Type B pancreatic cell (in vitro differentiated cells): ENCODE results near the gene ATP13A1. TPM values are rescaled to one million over a fixed set of nuclear protein-coding genes. Genes with fewer than 3 reads are reported as not detected.

Source experiments
- DNase-seq: peaks from one replicate; pipeline ENCODE4 v3.0.0; 2021; ENCODE audit warnings: mixed read lengths; ENCODE audit not compliant: unreplicated experiment; ENCODE audit errors: extremely low spot score
- H3K27ac Mint-ChIP-seq: 2 replicates; pipeline ENCODE4 v1.8.0; 2021; ENCODE audit warnings: mild to moderate bottlenecking, mixed read lengths
- H3K27me3 Mint-ChIP-seq: 2 replicates; pipeline ENCODE4 v1.8.0; 2021; ENCODE audit warnings: mixed read lengths
- H3K36me3 Mint-ChIP-seq: 2 replicates; pipeline ENCODE4 v1.8.0; 2021; ENCODE audit warnings: mixed read lengths
- H3K4me1 Mint-ChIP-seq: one replicate; pipeline ENCODE4 v1.8.0; 2021; ENCODE audit warnings: mixed read lengths; ENCODE audit not compliant: unreplicated experiment
- H3K4me3 Mint-ChIP-seq: 2 replicates; pipeline ENCODE4 v1.8.0; 2021; ENCODE audit warnings: mild to moderate bottlenecking, mixed read lengths
- H3K9me3 Mint-ChIP-seq: 2 replicates; pipeline ENCODE4 v1.8.0; 2021; ENCODE audit warnings: mixed read lengths
- total RNA-seq: library from RNA; stranded (reverse); gene quantifications from 2 replicates; pipeline ENCODE4 v1.2.1, GENCODE V29; 2021; ENCODE audit warnings: low replicate concordance
- TF ChIP-seq, protein P1 (sequence below): fragments of 200-600 bp; sonication (generic); conservative IDR thresholded peaks from 2 replicates; pipeline ENCODE4 v1.5.0; 2021; ENCODE audit warnings: antibody characterized with exemption, mild to moderate bottlenecking

The ATP13A1 gene
- total RNA-seq, 1 donor from 2014 or later, result 85.7 TPM

DNA sequence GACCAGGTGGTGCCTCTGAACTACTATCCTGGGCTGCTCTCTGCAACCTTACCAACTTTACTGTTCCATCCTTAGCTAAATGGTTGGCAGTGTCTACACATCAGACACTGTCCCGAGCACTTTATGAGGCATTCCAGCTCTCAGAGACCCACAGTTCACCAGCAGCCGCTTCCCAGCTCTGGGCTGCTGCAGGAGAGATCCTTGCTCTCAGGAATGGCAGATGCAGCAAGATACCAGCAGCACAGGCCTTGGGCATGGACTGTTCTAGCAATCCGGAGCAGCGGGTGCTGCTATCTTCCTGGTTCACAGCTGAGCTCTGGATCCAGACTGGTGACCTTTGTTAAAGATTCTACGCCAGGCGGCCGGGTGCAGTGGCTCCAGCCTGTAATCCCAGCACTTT is 32.1 kb downstream of the ATP13A1 start:
- TF ChIP-seq, protein P1, sequence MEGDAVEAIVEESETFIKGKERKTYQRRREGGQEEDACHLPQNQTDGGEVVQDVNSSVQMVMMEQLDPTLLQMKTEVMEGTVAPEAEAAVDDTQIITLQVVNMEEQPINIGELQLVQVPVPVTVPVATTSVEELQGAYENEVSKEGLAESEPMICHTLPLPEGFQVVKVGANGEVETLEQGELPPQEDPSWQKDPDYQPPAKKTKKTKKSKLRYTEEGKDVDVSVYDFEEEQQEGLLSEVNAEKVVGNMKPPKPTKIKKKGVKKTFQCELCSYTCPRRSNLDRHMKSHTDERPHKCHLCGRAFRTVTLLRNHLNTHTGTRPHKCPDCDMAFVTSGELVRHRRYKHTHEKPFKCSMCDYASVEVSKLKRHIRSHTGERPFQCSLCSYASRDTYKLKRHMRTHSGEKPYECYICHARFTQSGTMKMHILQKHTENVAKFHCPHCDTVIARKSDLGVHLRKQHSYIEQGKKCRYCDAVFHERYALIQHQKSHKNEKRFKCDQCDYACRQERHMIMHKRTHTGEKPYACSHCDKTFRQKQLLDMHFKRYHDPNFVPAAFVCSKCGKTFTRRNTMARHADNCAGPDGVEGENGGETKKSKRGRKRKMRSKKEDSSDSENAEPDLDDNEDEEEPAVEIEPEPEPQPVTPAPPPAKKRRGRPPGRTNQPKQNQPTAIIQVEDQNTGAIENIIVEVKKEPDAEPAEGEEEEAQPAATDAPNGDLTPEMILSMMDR, result no peak

DNA sequence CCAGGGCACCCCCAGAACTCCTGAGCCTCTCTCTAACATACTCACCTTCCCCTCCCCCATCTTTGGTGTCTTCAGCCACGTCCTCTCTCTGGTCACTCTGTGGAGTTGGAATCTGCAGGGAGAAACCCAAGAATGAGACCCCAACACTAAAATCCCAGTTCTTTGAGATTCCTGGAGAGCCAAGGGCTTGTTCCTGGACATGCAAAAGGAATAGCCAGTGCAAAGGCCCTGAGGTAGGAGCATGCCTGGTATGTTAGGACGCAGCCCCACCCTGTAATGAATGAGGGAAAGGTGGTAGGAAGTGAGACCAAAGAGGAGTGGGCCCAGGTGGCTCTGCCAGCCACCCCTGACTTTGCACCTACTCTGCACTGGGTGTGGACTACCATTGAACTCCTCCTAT is 33.0 kb downstream of the ATP13A1 start:
- no peak for DNase-seq
- TF ChIP-seq, protein P1, result no peak
- no peak overlapping the region for H3K27ac Mint-ChIP-seq
- peaks cover 15% of the 10 kb centered on the region for H3K36me3 Mint-ChIP-seq
- no peaks in the 10 kb centered on the region for H3K9me3 Mint-ChIP-seq
- peaks cover 17% of the 10 kb centered on the region for H3K4me1 Mint-ChIP-seq
- H3K27me3 Mint-ChIP-seq, result no peaks in the 10 kb centered on the region
- H3K4me3 Mint-ChIP-seq, result peak overlapping the region; percentile 72

More for the DNA sequence above, 32.1 kb downstream of the ATP13A1 start:
- no peak for DNase-seq
- peaks cover 13% of the 10 kb centered on the region for H3K4me1 Mint-ChIP-seq
- peak overlapping the region; percentile 25 for H3K4me3 Mint-ChIP-seq
- no peaks in the 10 kb centered on the region for H3K27me3 Mint-ChIP-seq
- no peaks in the 10 kb centered on the region for H3K9me3 Mint-ChIP-seq
- H3K27ac Mint-ChIP-seq, result no peak overlapping the region
- H3K36me3 Mint-ChIP-seq, result peaks cover 15% of the 10 kb centered on the region

DNA sequence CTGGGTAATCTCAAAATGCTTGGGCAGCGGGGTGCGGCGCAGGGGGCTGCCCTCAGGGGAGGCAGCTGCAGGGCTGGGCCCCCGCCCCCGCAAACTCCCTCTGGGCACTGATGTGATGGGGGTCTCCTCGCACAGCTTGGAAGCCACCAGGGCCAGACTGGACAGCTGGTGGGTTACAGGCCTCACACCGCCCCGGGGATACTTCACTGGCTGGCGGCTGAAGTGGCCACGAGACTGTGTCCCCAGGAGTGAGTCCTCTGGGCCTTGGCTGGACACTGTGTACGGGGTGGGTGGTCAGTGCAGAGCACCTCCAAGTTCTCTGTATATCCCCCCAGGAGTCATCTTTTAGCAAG is 33.4 kb downstream of the ATP13A1 start:
- TF ChIP-seq, protein P1, result no peak
- no peak for DNase-seq
- peaks cover 17% of the 10 kb centered on the region for H3K4me1 Mint-ChIP-seq
- H3K9me3 Mint-ChIP-seq, result no peaks in the 10 kb centered on the region
- peaks cover 15% of the 10 kb centered on the region for H3K36me3 Mint-ChIP-seq
- H3K27me3 Mint-ChIP-seq, result no peaks in the 10 kb centered on the region
- H3K27ac Mint-ChIP-seq, result no peak overlapping the region
- no peak overlapping the region for H3K4me3 Mint-ChIP-seq

DNA sequence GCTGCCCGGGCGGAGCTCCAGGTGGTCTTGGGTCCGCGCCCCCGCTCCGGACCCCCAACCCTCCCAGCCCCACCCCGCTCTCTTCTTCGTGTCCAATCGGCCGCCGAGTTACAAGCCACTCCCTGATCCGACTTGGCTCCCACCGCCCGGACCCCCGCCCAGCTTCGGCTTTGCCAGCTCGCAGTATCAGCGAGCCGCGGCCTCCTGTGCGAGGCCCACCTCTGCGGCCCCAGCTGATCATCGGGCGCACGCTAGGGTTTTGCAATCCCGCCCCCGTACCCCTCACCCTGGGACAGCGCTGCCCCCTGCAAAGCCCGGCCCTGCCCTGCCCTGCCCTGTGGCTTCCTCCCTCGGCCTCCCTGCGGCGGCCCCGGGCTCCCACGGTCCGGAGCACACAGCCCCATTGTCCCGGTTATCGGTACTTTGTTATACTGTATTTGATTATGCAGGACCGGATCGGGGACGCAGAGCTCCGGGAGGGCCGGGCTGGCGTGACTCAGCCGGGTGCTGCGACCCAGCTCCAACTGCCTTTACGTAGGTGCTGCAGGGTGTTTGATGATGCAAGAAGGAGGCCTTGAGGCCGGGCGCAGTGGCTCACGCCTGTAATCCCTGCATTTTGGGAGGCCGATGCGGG is 34.9 kb downstream of the ATP13A1 start:
- peaks cover 9% of the 10 kb centered on the region for H3K36me3 Mint-ChIP-seq
- H3K27ac Mint-ChIP-seq, result peak overlapping the region; percentile 95
- no peaks in the 10 kb centered on the region for H3K27me3 Mint-ChIP-seq
- H3K4me1 Mint-ChIP-seq, result peaks cover 17% of the 10 kb centered on the region
- peak overlapping the region; percentile 86 for H3K4me3 Mint-ChIP-seq
- TF ChIP-seq, protein P1, result no peak
- H3K9me3 Mint-ChIP-seq, result no peaks in the 10 kb centered on the region
- DNase-seq, result peak; percentile 87

DNA sequence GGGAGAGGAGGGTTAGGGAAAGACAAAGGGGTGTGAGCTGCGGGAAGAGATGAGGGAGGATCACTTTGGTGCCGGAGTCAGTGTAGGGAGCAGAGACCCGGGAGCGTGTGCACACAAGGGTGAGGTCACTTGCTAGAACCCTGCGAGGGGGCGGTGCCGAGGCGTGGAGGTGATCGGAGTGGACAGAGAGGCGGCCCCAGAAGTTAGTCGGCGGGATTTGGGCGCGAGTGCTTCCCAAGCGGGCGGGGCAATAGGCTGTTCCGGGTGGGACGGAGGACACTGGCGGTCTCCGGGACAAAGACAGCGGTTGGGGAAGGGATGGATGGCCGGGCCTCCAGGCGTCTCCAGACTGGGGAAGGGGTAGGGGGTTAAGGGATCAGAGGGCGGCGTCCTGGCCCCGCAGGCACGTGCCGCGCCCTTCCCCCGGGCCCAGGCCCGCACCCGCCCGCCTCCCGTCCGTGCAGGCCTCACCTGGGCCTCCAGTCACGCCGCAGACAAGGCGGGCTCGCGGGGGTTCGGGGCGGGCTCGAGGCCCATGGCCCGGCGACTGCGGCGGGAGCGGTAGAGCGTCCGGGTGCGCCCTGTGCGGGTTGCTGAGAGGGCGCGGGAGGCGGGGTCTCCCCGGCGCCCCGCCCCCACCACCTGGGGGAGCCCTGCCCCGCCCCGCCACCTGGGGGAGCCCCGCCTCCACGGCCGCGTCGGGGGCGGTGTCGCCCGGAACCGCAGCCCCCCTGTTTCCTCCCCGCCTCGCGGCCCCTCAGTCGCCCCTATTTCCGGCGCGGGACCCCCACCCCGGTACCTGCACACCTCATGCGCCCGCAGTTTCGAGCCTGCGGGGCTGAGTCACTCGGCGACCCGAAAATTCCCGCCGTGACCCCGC is 35.6 kb downstream of the ATP13A1 start, which contains the start of gene LPAR2:
Gene LPAR2 (minus strand): TSS at position 600 of the 880 bp plus-strand sequence. CDS start 945 bp downstream, outside the sequence.
- Mint-ChIP-seq H3K27me3 (no peaks in the 10 kb centered on the region), H3K4me1 (peaks cover 17% of the 10 kb centered on the region), H3K27ac (peak within 1 kb of the TSS; percentile 97), H3K9me3 (no peaks in the 10 kb centered on the region), H3K4me3 (peak within 1 kb of the TSS; percentile 98), H3K36me3 (peaks cover 6% of the 10 kb centered on the region)
- TF ChIP-seq, protein P1, result peak; percentile 29
- peak; percentile 82 for DNase-seq
